Measurements from ENCODE around the gene ACTRT2. TPM values are rescaled to one million over a fixed set of nuclear protein-coding genes. Genes with fewer than 3 reads are reported as not detected.

ACTRT2 gene
- total and polyA plus RNA-seq, 7 donors: not detected

- Histone ChIP-seq H3K9me3 (peaks cover 0 to 18% (median 2%) of the 10 kb centered on the region in 4 donors), H3K4me1 (peaks cover 0 to 16% (median 13%) of the 10 kb centered on the region in 4 donors), H3K4me3 (no peak overlapping the region), H3K27me3 (peaks cover 6 to 79% (median 35%) of the 10 kb centered on the region in 3 donors), H3K27ac (no peak overlapping the region), H3K36me3 (no peaks in the 10 kb centered on the region)
- TF ChIP-seq, protein P1, sequence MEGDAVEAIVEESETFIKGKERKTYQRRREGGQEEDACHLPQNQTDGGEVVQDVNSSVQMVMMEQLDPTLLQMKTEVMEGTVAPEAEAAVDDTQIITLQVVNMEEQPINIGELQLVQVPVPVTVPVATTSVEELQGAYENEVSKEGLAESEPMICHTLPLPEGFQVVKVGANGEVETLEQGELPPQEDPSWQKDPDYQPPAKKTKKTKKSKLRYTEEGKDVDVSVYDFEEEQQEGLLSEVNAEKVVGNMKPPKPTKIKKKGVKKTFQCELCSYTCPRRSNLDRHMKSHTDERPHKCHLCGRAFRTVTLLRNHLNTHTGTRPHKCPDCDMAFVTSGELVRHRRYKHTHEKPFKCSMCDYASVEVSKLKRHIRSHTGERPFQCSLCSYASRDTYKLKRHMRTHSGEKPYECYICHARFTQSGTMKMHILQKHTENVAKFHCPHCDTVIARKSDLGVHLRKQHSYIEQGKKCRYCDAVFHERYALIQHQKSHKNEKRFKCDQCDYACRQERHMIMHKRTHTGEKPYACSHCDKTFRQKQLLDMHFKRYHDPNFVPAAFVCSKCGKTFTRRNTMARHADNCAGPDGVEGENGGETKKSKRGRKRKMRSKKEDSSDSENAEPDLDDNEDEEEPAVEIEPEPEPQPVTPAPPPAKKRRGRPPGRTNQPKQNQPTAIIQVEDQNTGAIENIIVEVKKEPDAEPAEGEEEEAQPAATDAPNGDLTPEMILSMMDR (IDR thresholded peaks at IDR 0.05): no peak
- TF ChIP-seq EP300 (IDR thresholded peaks at IDR 0.05) (no peak), POLR2AphosphoS5 (IDR thresholded peaks at IDR 0.05) (no peak), POLR2A (IDR thresholded peaks at IDR 0.05) (no peak)
- intact Hi-C loops (cut with DNase I): no loop called here
- 94 to 96% methylated on average over 2 of the region's 2 CpGs for WGBS, 2 donors
- no peak for DNase-seq
These were observed 11.7 kb upstream of the ACTRT2 start for GRCh38 chr1:3009556-3009955.

GRCh38 chr1:3011127-3011526 is 10.1 kb upstream of the ACTRT2 start:
- no peak overlapping the region for H3K27ac ChIP-seq
- peaks cover 0 to 16% (median 13%) of the 10 kb centered on the region in 4 donors for H3K4me1 ChIP-seq
- intact Hi-C loops (cut with DNase I): loop anchor here (5.0 kb wide), 1 partner anchor 311 kb away; no protein-coding TSS in a partner anchor
- H3K36me3 ChIP-seq: no peaks in the 10 kb centered on the region
- DNase-seq: peak; percentile 37
- peaks cover 14 to 82% (median 47%) of the 10 kb centered on the region in 3 donors for H3K27me3 ChIP-seq
- 81 to 89% methylated on average over 10 of the region's 10 CpGs for WGBS, 2 donors
- TF ChIP-seq EP300 (IDR thresholded peaks at IDR 0.05) (no peak), POLR2A (IDR thresholded peaks at IDR 0.05) (no peak)
- TF ChIP-seq, protein P1 (IDR thresholded peaks at IDR 0.05): no peak
- H3K9me3 ChIP-seq: peaks cover 0 to 18% (median 2%) of the 10 kb centered on the region in 4 donors
- H3K4me3 ChIP-seq: no peak overlapping the region

DNA sequence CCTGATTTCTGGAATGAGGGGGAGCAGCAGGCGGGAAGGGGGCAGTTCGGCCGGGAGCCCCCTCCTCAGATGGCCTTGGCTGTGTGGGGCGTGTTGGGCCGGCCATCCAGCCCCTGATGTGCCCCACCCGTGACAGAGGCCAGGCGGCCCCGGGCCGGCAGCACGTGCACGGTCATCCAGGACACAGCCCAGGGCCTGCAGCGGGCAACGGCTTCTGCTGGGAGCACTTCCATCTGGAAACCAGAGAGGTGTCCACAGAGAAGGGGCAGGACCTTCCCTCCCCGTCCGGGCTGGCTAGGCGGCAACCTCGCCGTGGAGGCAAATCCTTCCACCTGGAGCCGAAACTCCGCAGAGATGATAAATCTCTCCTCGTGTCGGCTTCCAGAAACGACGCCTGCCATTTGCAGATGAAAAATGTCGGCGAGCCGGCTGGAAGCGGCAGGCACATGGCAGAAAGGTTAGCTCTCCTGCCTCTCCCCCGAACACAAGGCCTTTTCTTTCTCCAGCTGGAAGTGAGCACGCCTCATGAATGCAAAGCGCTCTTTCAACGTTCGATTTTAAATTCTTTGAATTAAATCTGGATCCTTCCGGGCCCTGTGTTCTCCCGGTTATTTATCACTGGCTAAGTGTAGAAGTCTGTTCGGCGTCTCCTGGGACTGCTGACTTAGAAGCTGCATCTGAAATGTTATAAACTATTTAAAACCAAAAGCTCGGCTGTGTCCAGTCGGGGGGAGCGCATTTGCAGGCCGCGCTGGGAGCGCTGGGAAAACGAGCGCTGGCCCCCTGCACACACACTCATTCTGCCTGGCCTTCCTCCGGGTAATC is 9.4 kb upstream of the ACTRT2 start:
- intact Hi-C loops (cut with DNase I): loop anchor here (1.0 to 5.0 kb wide), 4 partner anchors 272 to 412 kb away; no protein-coding TSS in a partner anchor
- Histone ChIP-seq H3K27ac (no peak overlapping the region), H3K4me1 (peaks cover 0 to 16% (median 13%) of the 10 kb centered on the region in 4 donors), H3K27me3 (peaks cover 14 to 82% (median 52%) of the 10 kb centered on the region in 3 donors), H3K9me3 (peaks cover 0 to 18% (median 2%) of the 10 kb centered on the region in 4 donors), H3K4me3 (peak overlapping the region in 2 of 4 donors; percentile 12 to 28), H3K36me3 (no peaks in the 10 kb centered on the region)
- peak; percentile 53 for DNase-seq
- TF ChIP-seq POLR2AphosphoS5 (IDR thresholded peaks at IDR 0.05) (no peak), EP300 (IDR thresholded peaks at IDR 0.05) (no peak)
- 65 to 69% methylated on average over 46 of the region's 46 CpGs for WGBS, 2 donors

DNA sequence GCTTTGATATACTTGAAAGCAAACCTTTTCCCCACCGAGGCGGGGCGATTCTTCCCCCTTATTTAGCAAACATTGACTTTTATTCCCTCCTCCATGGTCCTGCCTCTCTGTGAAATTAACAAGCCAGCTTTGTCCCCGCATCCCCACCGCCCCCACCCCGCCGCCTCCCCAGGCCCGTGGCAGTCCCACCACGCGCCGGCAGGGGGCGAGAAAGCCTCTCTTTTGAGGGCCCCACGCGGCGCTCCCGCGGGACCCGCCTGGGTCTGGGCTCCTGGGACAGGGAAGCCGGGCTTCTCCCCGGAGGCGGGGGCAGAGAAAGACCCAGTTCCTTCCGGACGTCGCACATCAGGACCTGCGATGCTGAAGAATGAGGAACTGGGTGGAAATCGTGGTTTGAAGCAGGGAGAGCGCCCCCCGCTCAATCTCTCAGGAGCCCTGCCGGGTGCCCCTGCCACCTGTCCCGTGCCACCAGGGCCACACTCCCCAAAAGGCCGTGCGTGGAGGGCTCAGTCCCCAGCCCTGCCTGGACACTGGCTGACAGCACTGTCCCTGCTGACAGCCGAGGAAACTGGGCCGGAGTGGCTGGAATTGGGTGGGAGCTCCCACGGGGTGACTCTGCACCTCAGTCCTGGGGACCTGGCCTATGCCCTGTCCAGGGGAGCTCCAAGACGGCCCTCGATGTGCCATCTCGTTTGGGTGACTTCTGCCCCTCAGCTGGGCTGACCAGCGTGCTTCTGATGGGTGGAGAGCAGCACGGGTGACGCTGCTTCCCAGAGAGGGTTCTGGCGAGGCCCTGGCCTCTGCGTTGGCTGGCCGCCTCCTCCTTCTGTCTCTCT is 8.6 kb upstream of the ACTRT2 start:
- Histone ChIP-seq H3K4me3 (peak overlapping the region in 2 of 4 donors; percentile 12 to 28), H3K27me3 (peaks cover 14 to 88% (median 60%) of the 10 kb centered on the region in 3 donors), H3K9me3 (peaks cover 0 to 14% (median 0%) of the 10 kb centered on the region in 4 donors), H3K4me1 (peaks cover 0 to 16% (median 13%) of the 10 kb centered on the region in 4 donors), H3K36me3 (no peaks in the 10 kb centered on the region), H3K27ac (no peak overlapping the region)
- WGBS, 2 donors: 26 to 28% methylated on average over 44 of the region's 44 CpGs
- TF ChIP-seq POLR2AphosphoS5 (IDR thresholded peaks at IDR 0.05): no peak
- TF ChIP-seq, protein P1 (IDR thresholded peaks at IDR 0.05): peak in 3 of 4 experiments; percentile 56 to 92 (median 60)
- intact Hi-C loops (cut with DNase I): loop anchor here (1.0 to 5.0 kb wide), 4 partner anchors 272 to 412 kb away; no protein-coding TSS in a partner anchor
- DNase-seq: peak; percentile 66

All from sigmoid colon (tissue), 7 donors.